GM21619 (cell line): Measurements from ENCODE around the gene KCNJ16.

Experiments
- ATAC-seq: cut with Tn5 transposase; IDR thresholded peaks from one replicate; pipeline ENCODE4 v1.9.1; 2021; ENCODE audit not compliant: unreplicated experiment

The KCNJ16 gene

GRCh38 chr17:70168044-70168976 lies 93.3 kb downstream of the KCNJ16 start:
- ATAC-seq: peak; percentile 19

GRCh38 chr17:70168977-70169708 lies 94.1 kb downstream of the KCNJ16 start, which contains the start of gene KCNJ2:
TSS of gene KCNJ2 (plus strand) at chr17:70169532. CDS start at chr17:70175040, 5,508 bp downstream.
- ATAC-seq: peak; percentile 94

- ATAC-seq: no peak
Measured at GRCh38 chr17:70169709-70170597, 94.9 kb downstream of the KCNJ16 start.

- no peak for ATAC-seq
Measured at GRCh38 chr17:70171159-70171558, 96.1 kb downstream of the KCNJ16 start.

GRCh38 chr17:70172449-70172848 lies 97.4 kb downstream of the KCNJ16 start:
- no peak for ATAC-seq

GRCh38 chr17:70172923-70173322 lies 97.9 kb downstream of the KCNJ16 start:
- ATAC-seq: no peak

GRCh38 chr17:70173681-70174080 lies 98.7 kb downstream of the KCNJ16 start:
- ATAC-seq: no peak

- no peak for ATAC-seq
Measured at GRCh38 chr17:70181376-70181775, 106.4 kb downstream of the KCNJ16 start.

- ATAC-seq: no peak
Measured at GRCh38 chr17:70181866-70182265, 106.8 kb downstream of the KCNJ16 start.

- no peak for ATAC-seq
Measured at GRCh38 chr17:70183508-70183907, 108.5 kb downstream of the KCNJ16 start.

- ATAC-seq: no peak
Measured at GRCh38 chr17:70184207-70184606, 109.2 kb downstream of the KCNJ16 start.

GRCh38 chr17:70184770-70185169 lies 109.7 kb downstream of the KCNJ16 start:
- ATAC-seq: no peak
